NT2/D1 (cell line): ENCODE data around the gene SFXN4.
"Not testable (repeated sequence)": the region's sequence is repeated elsewhere in the genome, so short reads cannot be mapped to it uniquely, and the experiment has no call there.

Experiments used
- YY1 ChIP-seq: IDR thresholded peaks from 2 replicates; pipeline ENCODE4 v1.6.1; 2011; ENCODE audit not compliant: insufficient read length, insufficient read depth
- ZNF274 ChIP-seq: IDR thresholded peaks from 2 replicates; pipeline ENCODE4 v1.6.1; 2011; ENCODE audit warnings: mild to moderate bottlenecking, low read depth, low read length

DNA sequence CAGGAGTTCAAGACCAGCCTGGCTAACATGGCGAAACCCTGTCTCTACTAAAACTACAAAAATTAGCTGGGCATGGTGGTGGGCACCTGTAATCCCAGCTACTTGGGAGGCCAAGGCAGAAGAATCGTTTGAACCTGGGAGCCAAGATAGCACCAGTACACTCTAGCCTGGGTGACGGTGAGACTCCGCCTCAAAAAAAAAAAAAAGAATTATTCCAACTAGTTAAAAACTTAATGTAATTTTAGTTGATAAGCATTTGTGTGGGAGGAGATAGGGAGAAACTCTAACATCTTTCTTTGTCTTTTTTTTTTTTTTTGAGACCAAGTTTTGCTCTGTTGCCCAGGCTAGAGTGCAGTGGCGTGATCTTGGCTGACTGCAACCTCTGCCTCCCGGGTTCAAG is 58.4 kb downstream of the SFXN4 start:
- TF ChIP-seq YY1, ZNF274: not testable (repeated sequence)
